GM12878 (cell line): Measurements from ENCODE around the gene SERPINE2. TPM values are rescaled to one million over a fixed set of nuclear protein-coding genes. Genes with fewer than 3 reads are reported as not detected.

Experiments used
- ATAC-seq: fragments of 200-7000 bp; cut with Tn5 transposase; 3 replicates; pipeline ENCODE4 v1.9.1; 2020; ENCODE audit warnings: mild to moderate bottlenecking, moderate library complexity
- BruUV-seq: library from RNA; stranded (reverse); fragments of 400-500 nt; replicated peaks from 2 replicates; lab custom pipeline; 2021; lab: Mats Ljungman, UMichigan
- CTCF ChIA-PET: fragments of 300-600 bp; sonication (Branson Sonifier 250); formaldehyde crosslinking; extraction: SDS; loops from one replicate; lab custom pipeline; 2021; ENCODE audit warnings: inconsistent platforms; lab: Yijun Ruan, JAX
- POLR2A ChIA-PET: fragments of 350-600 bp; formaldehyde crosslinking; extraction: SDS; loops from one replicate; lab custom pipeline; 2021; ENCODE audit warnings: inconsistent platforms; lab: Charles Lee
- RAD21 ChIA-PET: fragments of 300-600 bp; sonication (Branson Sonifier 250); formaldehyde crosslinking; loops from one replicate; lab custom pipeline; 2023; ENCODE audit warnings: antibody characterized with exemption; ENCODE audit not compliant: unreplicated experiment; lab: Charles Lee
- SMC1A ChIA-PET: fragments of 300-600 bp; sonication (Branson Sonifier 250); formaldehyde crosslinking; loops from one replicate; lab custom pipeline; 2023; ENCODE audit not compliant: unreplicated experiment, uncharacterized antibody; lab: Charles Lee
- DNase-seq: peaks from one replicate; pipeline ENCODE4 v3.0.0-alpha.2; 2011; ENCODE audit warnings: low read depth, low spot score
- FAIRE-seq: peaks from 3 replicates; lab custom pipeline; 2011; peaks lifted over from hg19 to GRCh38; lab: Jason Lieb, UNC
- H2AFZ ChIP-seq: 2 replicates; pipeline ENCODE4 v1.6.0; 2011; ENCODE audit warnings: low read depth, low read length, control low read depth; ENCODE audit not compliant: control insufficient read depth
- H3K27ac ChIP-seq: 2 replicates; pipeline ENCODE4 v1.5.1; 2011; ENCODE audit warnings: control low read depth; ENCODE audit not compliant: control insufficient read depth, insufficient read depth
- H3K27me3 ChIP-seq, 2 experiments: replicated peaks in 1 of 2; 2 replicates each; pipeline versions ENCODE4 v1.6.0 to v1.6.1; 2011; ENCODE audit warnings: low read length in 1 of 2; ENCODE audit not compliant: control insufficient read depth in 2 of 2, insufficient read depth in 2 of 2
- H3K36me3 ChIP-seq, 2 experiments: 2 replicates each; pipeline ENCODE4 v1.5.1; 2011; ENCODE audit warnings: low read length in 1 of 2; ENCODE audit not compliant: control insufficient read depth in 2 of 2, insufficient read depth in 2 of 2
- H3K4me1 ChIP-seq: 2 replicates; pipeline ENCODE4 v1.6.1; 2011; ENCODE audit warnings: mild to moderate bottlenecking, low read length, moderate library complexity, mixed read lengths; ENCODE audit not compliant: control insufficient read depth, insufficient read depth
- H3K4me2 ChIP-seq: 2 replicates; pipeline ENCODE4 v1.6.0; 2011; ENCODE audit warnings: control low read depth; ENCODE audit not compliant: control insufficient read depth, insufficient read depth
- H3K4me3 ChIP-seq: fragments of 200-600 bp; sonication (generic); 2 replicates; pipeline ENCODE4 v1.5.1; 2016
- H3K79me2 ChIP-seq: 2 replicates; pipeline ENCODE4 v1.6.0; 2011; ENCODE audit warnings: low read length; ENCODE audit not compliant: control insufficient read depth, insufficient read depth
- H3K9ac ChIP-seq: 2 replicates; pipeline ENCODE4 v1.8.0; 2011; ENCODE audit warnings: low read length, control low read depth, mixed read lengths; ENCODE audit not compliant: control insufficient read depth, insufficient read depth
- H3K9me3 ChIP-seq: replicated peaks from 3 replicates; pipeline ENCODE4 v1.5.1; 2011; ENCODE audit warnings: mild to moderate bottlenecking, low read length; ENCODE audit not compliant: control insufficient read depth, insufficient read depth
- H4K20me1 ChIP-seq: 2 replicates; pipeline ENCODE4 v1.6.0; 2011; ENCODE audit not compliant: control insufficient read depth, insufficient read depth
- EGR1 ChIP-seq, 2 experiments: IDR thresholded peaks; 1 replicate in 1 of 2; 2 replicates in 1 of 2; pipeline ENCODE4 v1.6.1; 2011 to 2012; ENCODE audit warnings: low read depth in 2 of 2, low read length in 2 of 2, borderline replicate concordance in 1 of 2, mild to moderate bottlenecking in 1 of 2, moderate library complexity in 1 of 2
- IKZF1 ChIP-seq: fragments of 450-650 bp; conservative IDR thresholded peaks from 2 replicates; pipeline ENCODE4 v1.6.1; 2017; ENCODE audit warnings: antibody characterized with exemption, mild to moderate bottlenecking
- IKZF2 ChIP-seq, 2 experiments: fragments of 450-650 bp; IDR thresholded peaks; 2 replicates each; pipeline ENCODE4 v1.6.1; 2017; ENCODE audit warnings: mild to moderate bottlenecking in 2 of 2, moderate library complexity in 2 of 2
- IRF5 ChIP-seq: fragments of 450-650 bp; IDR thresholded peaks from 2 replicates; pipeline ENCODE4 v1.6.1; 2017; ENCODE audit warnings: borderline replicate concordance
- KAT2A ChIP-seq: conservative IDR thresholded peaks from 2 replicates; pipeline ENCODE4 v1.6.1; 2011; ENCODE audit warnings: low read depth, low read length; ENCODE audit not compliant: control insufficient read depth
- MXI1 ChIP-seq: fragments of 150-350 bp; IDR thresholded peaks from 2 replicates; pipeline ENCODE4 v1.6.1; 2011; ENCODE audit warnings: low read depth, mild to moderate bottlenecking, inconsistent platforms, low read length, improper control_type of control experiment
- POU2F2 ChIP-seq: IDR thresholded peaks from 3 replicates; pipeline ENCODE4 v1.6.1; 2011; ENCODE audit warnings: low read depth, mild to moderate bottlenecking, low read length, borderline replicate concordance
- RAD21 ChIP-seq: IDR thresholded peaks from 2 replicates; pipeline ENCODE4 v1.6.1; 2011; ENCODE audit warnings: mild to moderate bottlenecking, low read depth, low read length, moderate library complexity; ENCODE audit not compliant: insufficient read depth
- USF1 ChIP-seq: IDR thresholded peaks from 2 replicates; pipeline ENCODE4 v1.6.1; 2011; ENCODE audit warnings: borderline replicate concordance, low read depth, mild to moderate bottlenecking, moderate library complexity, mixed read lengths, low read length; ENCODE audit not compliant: insufficient read depth; ENCODE audit errors: extremely low read length
- ZNF622 ChIP-seq: fragments of 450-650 bp; IDR thresholded peaks from 2 replicates; pipeline ENCODE4 v1.6.1; 2017; ENCODE audit warnings: mild to moderate bottlenecking, inconsistent platforms
- WGBS: methylation state at CpG from one replicate; pipeline ENCODE4 v1.1.6; 2016; ENCODE audit warnings: low lambda C conversion rate; ENCODE audit not compliant: insufficient replicate concordance, insufficient coverage; ENCODE audit errors: missing lambda C conversion rate; 5-methylcytosine and 5-hydroxymethylcytosine counted together
- in situ Hi-C: fragments of 300-500 bp; cut with MboI; formaldehyde crosslinking; loops from 9 replicates; pipeline ENCODE4 v1.14.3; 2018; ENCODE audit warnings: mixed read lengths
- intact Hi-C: fragments of 100-400 bp; cut with micrococcal nuclease; formaldehyde crosslinking; loops from one replicate; pipeline ENCODE4 v1.14.2; 2022; ENCODE audit not compliant: unreplicated experiment
- polyA plus RNA-seq, 11 experiments: library from polyadenylated mRNA; depleted of rRNA in 4 of 11; unstranded in 6 of 11; stranded (reverse) in 5 of 11; fragments of >200 nt; fragmentation: Nextera tagmentation in 4 of 11; fragmentation: Illumina TruSeq in 1 of 11; extraction: Ambion mirVana in 4 of 11; extraction: Trizol in 1 of 11; gene quantifications; 1 replicate in 1 of 11; 2 replicates in 10 of 11; pipeline versions ENCODE4 v1.2.1 to v1.2.3, GENCODE V29; 2011 to 2016; ENCODE audit warnings: inconsistent platforms in 2 of 11, missing spikeins in 2 of 11, low read depth in 1 of 11
- total RNA-seq, 4 experiments: library from RNA; depleted of rRNA in 3 of 4; stranded (reverse); fragments of >200 nt in 3 of 4; fragmentation: Illumina TruSeq in 1 of 4; extraction: Trizol in 1 of 4; gene quantifications; 2 replicates each; pipeline versions ENCODE4 v1.2.1 to v1.2.3, GENCODE V29; 2013 to 2021

SERPINE2 gene
- total and polyA plus RNA-seq, 10 of the 15 experiments (the other 5 are each of a cell fraction or from before 2014, with no cell fraction given) = 0.18 to 1.7 (median 0.39) TPM

DNA sequence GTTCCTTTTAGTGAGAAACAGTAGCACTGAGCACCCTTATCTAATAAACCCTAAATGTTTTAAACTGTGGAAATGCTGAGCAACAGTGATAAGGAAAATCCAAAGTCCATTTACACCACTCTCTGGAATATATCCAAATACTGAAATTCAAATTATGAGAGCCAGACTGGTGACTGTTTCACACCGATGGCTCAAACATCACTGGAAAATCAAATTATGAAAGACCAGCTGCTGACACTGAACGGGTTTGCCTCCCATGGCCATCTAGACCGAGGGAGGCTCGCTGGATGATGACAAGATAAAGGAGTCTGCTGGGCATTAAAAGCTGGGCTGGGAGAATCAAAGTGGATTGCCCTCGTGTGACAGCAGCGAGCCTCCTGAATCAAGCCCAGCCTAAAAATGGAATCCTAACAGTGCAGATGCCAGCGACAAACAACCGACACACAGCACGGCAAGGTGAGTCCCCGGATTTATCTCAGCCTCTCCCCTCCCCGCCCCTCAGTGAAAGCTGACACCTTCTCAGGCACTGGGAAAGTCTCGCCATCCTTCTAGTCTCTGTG lies 30.3 kb downstream of the SERPINE2 start:
- DNase-seq (no peak), FAIRE-seq (no peak), ATAC-seq (no peak)
- Histone ChIP-seq H3K27ac (no peak overlapping the region), H2AFZ (no peak overlapping the region), H3K4me3 (no peak overlapping the region), H3K36me3 (no peaks in the 10 kb centered on the region), H3K27me3 (peaks cover 0 to 4% of the 10 kb centered on the region in 2 experiments; a peak in 3 of 4 replicates), H3K79me2 (no peaks in the 10 kb centered on the region), H4K20me1 (no peaks in the 10 kb centered on the region), H3K4me2 (no peak overlapping the region), H3K9me3 (no peaks in the 10 kb centered on the region), H3K9ac (no peak overlapping the region), H3K4me1 (no peaks in the 10 kb centered on the region)
- no peak for TF ChIP-seq MXI1
- no peak for TF ChIP-seq USF1
- no peak for TF ChIP-seq ZNF622
- no peak for TF ChIP-seq IKZF1
- TF ChIP-seq RAD21 = no peak
- TF ChIP-seq EGR1 (IDR thresholded peaks at IDR 0.05; ENCODE audit: borderline replicate concordance in 1 of 2, low read depth in 2 of 2, low read length in 2 of 2) = no peak
- no peak for TF ChIP-seq IKZF2 (IDR thresholded peaks at IDR 0.05)
- TF ChIP-seq IRF5 = no peak
- no peak for TF ChIP-seq POU2F2
- no peak for TF ChIP-seq KAT2A
- in situ Hi-C loops = no loop called here
- ChIA-PET POLR2A (no interaction called here), RAD21 (interaction anchor here (1.5 kb wide), 1 partner anchor 39 kb away, joined by 5 read pairs; no protein-coding TSS in a partner anchor), CTCF (interaction anchor here (5.0 kb wide), 1 partner anchor 15 kb away, joined by 30 read pairs; no protein-coding TSS in a partner anchor), SMC1A (no interaction called here)
- intact Hi-C loops = no loop called here
- 40% methylated on average over 12 of the region's 12 CpGs for WGBS
- BruUV-seq = no TSS peak
